ELR (cell line): ENCODE measurements around the gene C21orf58.

Experiments used
- DNase-seq: peaks from one replicate; pipeline ENCODE4 v3.0.0-alpha.2; 2015; ENCODE audit warnings: low read depth

C21orf58 gene

DNA sequence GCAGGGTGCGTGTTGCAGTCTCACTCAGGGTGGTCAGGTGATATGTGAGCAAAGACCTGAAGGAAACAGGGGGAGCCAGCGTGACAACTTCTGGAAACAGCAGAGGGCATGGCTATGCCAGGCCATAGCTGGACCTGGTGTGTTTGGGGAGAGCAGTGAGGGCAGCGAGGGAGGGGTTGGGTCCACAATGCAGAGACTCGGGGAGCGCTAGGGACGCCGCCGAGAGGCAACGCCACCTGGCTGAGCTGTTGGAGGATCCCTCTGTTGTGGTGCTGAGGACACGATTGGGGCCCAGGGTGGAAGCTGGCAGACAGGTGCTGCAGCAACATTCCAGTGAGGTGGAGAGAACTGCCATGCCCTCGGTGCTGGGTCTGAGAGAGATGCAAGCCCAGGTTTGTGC lies 68.5 kb downstream of the C21orf58 start:
- no peak for DNase-seq

DNA sequence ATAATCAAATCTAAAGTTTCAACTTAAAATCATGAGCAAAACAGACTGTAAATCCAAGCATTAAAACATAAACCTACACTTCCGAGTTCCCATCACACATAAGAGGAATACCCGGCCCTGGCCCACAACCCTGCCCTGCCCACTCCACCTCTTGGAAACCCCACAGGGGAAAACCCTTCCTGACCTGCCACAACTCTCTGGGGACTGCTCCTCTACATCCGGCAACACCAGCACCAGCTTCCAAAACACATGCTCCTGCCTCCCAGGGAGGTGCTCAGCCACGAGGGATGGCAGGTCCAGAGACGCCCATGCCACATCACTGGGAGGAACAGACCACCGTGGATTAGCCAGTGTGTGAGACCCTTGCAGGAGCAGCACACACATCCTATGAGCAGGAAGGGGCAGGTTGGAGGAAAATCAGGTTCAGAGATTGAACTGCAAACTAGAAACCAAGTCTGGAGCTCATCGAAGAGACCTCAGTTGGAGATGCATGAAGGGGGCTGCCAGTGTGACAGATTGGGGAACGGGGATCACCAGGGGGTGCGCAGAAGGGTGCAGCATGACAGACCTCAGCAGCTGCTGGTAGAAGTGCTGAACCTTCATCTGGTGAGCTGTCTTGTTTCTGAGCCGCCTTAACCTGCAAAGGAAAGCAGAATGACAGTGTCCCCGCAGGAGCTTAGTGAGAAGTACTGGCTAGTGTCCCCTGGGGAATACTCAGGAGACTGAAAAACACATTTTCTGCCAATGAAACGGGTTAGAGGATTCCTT lies 69.3 kb downstream of the C21orf58 start:
- no peak for DNase-seq

DNA sequence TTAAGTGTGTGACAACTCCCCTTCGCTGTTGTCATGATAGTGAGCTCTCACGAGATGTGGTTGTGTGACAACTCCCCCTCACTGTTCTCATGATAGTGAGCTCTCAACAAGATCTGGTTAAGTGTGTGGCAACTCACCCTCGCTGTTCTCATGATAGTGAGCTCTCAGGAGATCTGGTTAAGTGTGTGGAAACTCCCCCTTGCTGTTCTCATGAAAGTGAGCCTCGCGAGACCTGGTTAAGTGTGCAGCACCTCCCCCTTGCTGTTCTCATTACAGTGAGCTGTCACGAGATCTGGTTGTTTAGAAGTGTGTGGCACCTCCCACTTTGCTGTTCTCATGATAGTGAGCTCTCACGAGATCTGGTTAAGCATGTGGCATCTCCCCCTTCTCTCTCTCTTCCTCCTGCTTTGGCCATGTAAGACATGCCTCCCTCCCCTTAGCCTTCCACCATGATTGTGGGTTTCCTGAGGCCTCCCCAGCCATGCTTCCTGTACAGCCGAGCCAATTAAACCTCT lies 70.0 kb downstream of the C21orf58 start:
- DNase-seq: no peak

- no peak for DNase-seq
These were observed 70.8 kb downstream of the C21orf58 start for GRCh38 chr21:46252840-46253239.
